ENCODE results near the gene ERI3.

Gene ERI3

GRCh38 chr1:44262816-44263567 is 92.1 kb downstream of the ERI3 start:
- DNase-seq (no peak), ATAC-seq (ENCODE audit: insufficient read depth, low read depth) (no peak)
- Histone ChIP-seq H3K4me2 (ENCODE audit: insufficient read depth, low read length) (no peak overlapping the region), H3K4me1 (ENCODE audit: insufficient read depth, low read length) (no peaks in the 10 kb centered on the region), H3K9ac (ENCODE audit: low read depth, low read length) (no peak overlapping the region), H2AFZ (ENCODE audit: low read depth, low read length) (no peak overlapping the region), H3K9me3 (ENCODE audit: insufficient read depth, low read length, severe bottlenecking) (no peaks in the 10 kb centered on the region), H3K27me3 (ENCODE audit: insufficient read depth, low read length, poor library complexity) (no peaks in the 10 kb centered on the region), H3K27ac (ENCODE audit: low read length) (no peak overlapping the region), H4K20me1 (ENCODE audit: insufficient read depth, low read length) (peaks cover 38% of the 10 kb centered on the region), H3K4me3 (ENCODE audit: low read depth in 1 of 2, low read length in 2 of 2) (no peak overlapping the region), H3K36me3 (ENCODE audit: insufficient read depth, low read length) (0 out of 2 replicates have a peak, but pooled peaks cover 3% of the 10 kb centered on the region), H3K79me2 (ENCODE audit: insufficient read depth, low read length) (no peaks in the 10 kb centered on the region)
- TF ChIP-seq CTCF (IDR thresholded peaks at IDR 0.05; ENCODE audit: borderline replicate concordance, extremely low read depth, low read length, poor library complexity, severe bottlenecking): no peak
- no peak for TF ChIP-seq EZH2 (IDR thresholded peaks at IDR 0.05; ENCODE audit: borderline replicate concordance, low read depth, low read length, severe bottlenecking)

GRCh38 chr1:44262414-44262813 is 92.6 kb downstream of the ERI3 start:
- Histone ChIP-seq H3K4me3 (ENCODE audit: low read depth in 1 of 2, low read length in 2 of 2) (no peak overlapping the region), H4K20me1 (ENCODE audit: insufficient read depth, low read length) (peaks cover 41% of the 10 kb centered on the region), H3K4me2 (ENCODE audit: insufficient read depth, low read length) (no peak overlapping the region), H3K9ac (ENCODE audit: low read depth, low read length) (no peak overlapping the region), H3K79me2 (ENCODE audit: insufficient read depth, low read length) (no peaks in the 10 kb centered on the region), H3K36me3 (ENCODE audit: insufficient read depth, low read length) (peaks cover 6% of the 10 kb centered on the region; the same call in 1 of the 2 replicates), H3K27me3 (ENCODE audit: insufficient read depth, low read length, poor library complexity) (no peaks in the 10 kb centered on the region), H3K4me1 (ENCODE audit: insufficient read depth, low read length) (no peaks in the 10 kb centered on the region), H3K27ac (ENCODE audit: low read length) (no peak overlapping the region), H2AFZ (ENCODE audit: low read depth, low read length) (no peak overlapping the region), H3K9me3 (ENCODE audit: insufficient read depth, low read length, severe bottlenecking) (no peaks in the 10 kb centered on the region)
- no peak for DNase-seq
- TF ChIP-seq EZH2 (IDR thresholded peaks at IDR 0.05; ENCODE audit: borderline replicate concordance, low read depth, low read length, severe bottlenecking): no peak
- no peak for TF ChIP-seq CTCF (IDR thresholded peaks at IDR 0.05; ENCODE audit: borderline replicate concordance, extremely low read depth, low read length, poor library complexity, severe bottlenecking)
- no peak for ATAC-seq (ENCODE audit: insufficient read depth, low read depth)

GRCh38 chr1:44261962-44262361 is 93.1 kb downstream of the ERI3 start:
- no peak overlapping the region for H3K9ac ChIP-seq (ENCODE audit: low read depth, low read length)
- no peak overlapping the region for H3K4me2 ChIP-seq (ENCODE audit: insufficient read depth, low read length)
- no peaks in the 10 kb centered on the region for H3K79me2 ChIP-seq (ENCODE audit: insufficient read depth, low read length)
- H3K27me3 ChIP-seq (ENCODE audit: insufficient read depth, low read length, poor library complexity): no peaks in the 10 kb centered on the region
- no peak for TF ChIP-seq EZH2 (IDR thresholded peaks at IDR 0.05; ENCODE audit: borderline replicate concordance, low read depth, low read length, severe bottlenecking)
- no peak for TF ChIP-seq CTCF (IDR thresholded peaks at IDR 0.05; ENCODE audit: borderline replicate concordance, extremely low read depth, low read length, poor library complexity, severe bottlenecking)
- H3K9me3 ChIP-seq (ENCODE audit: insufficient read depth, low read length, severe bottlenecking): no peaks in the 10 kb centered on the region
- H3K36me3 ChIP-seq (ENCODE audit: insufficient read depth, low read length): peaks cover 8% of the 10 kb centered on the region; the same call in 1 of the 2 replicates
- DNase-seq (no peak), ATAC-seq (ENCODE audit: insufficient read depth, low read depth) (no peak)
- H3K4me1 ChIP-seq (ENCODE audit: insufficient read depth, low read length): no peaks in the 10 kb centered on the region
- H4K20me1 ChIP-seq (ENCODE audit: insufficient read depth, low read length): peaks cover 43% of the 10 kb centered on the region
- H2AFZ ChIP-seq (ENCODE audit: low read depth, low read length): no peak overlapping the region
- no peak overlapping the region for H3K27ac ChIP-seq (ENCODE audit: low read length)
- H3K4me3 ChIP-seq (ENCODE audit: low read depth in 1 of 2, low read length in 2 of 2): no peak overlapping the region

Data from DND-41 (cell line).